ENCODE data around the gene CREB3.

Gene CREB3

DNA sequence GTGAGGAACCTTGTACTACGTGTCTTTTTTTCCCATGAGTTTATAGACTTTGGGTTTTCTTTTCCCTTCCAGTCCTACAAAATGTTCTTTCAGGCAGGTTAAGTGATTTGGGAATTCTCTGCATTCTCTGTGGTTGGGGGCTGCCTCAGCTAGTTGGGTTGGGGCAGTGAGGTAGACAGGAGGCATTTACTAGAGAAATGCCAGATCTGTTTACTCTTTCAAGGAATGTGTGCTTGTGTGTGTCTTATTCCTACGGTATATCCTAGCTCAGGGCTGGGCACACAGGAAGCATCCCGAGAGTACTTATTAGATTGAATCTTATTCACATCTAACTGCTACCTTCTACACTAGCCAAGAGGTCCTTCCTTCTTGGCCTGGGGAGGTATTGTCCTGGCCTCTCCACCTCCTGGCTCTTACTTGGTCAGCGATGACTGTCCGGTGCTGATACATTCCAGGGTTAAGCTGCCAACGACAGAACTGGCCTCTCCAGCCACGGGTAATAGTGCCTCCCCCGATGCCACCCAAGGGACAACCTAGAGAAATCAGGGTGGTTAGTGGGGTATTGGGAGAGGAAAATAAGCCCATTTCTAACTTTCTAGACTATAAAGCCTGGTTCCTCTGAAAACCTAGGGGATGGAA, 11.5 kb downstream of the CREB3 start:
- in situ Hi-C loops (cut with HindIII; ENCODE audit: low sequenced_read_pairs) = loop anchor here (10.0 kb wide), 1 partner anchor 121 kb away; no protein-coding TSS in a partner anchor

GRCh38 chr9:35745569-35745968, 13.1 kb downstream of the CREB3 start:
- in situ Hi-C loops (cut with HindIII; ENCODE audit: low sequenced_read_pairs) = loop anchor here (5.0 to 10.0 kb wide), 2 partner anchors 82 to 119 kb away; partner anchors contain the start of genes FAM221B and TMEM8B

GRCh38 chr9:35746583-35746982, 14.1 kb downstream of the CREB3 start:
- in situ Hi-C loops (cut with HindIII; ENCODE audit: low sequenced_read_pairs) = loop anchor here (5.0 to 10.0 kb wide), 2 partner anchors 81 to 118 kb away; partner anchors contain the start of genes FAM221B and TMEM8B

DNA sequence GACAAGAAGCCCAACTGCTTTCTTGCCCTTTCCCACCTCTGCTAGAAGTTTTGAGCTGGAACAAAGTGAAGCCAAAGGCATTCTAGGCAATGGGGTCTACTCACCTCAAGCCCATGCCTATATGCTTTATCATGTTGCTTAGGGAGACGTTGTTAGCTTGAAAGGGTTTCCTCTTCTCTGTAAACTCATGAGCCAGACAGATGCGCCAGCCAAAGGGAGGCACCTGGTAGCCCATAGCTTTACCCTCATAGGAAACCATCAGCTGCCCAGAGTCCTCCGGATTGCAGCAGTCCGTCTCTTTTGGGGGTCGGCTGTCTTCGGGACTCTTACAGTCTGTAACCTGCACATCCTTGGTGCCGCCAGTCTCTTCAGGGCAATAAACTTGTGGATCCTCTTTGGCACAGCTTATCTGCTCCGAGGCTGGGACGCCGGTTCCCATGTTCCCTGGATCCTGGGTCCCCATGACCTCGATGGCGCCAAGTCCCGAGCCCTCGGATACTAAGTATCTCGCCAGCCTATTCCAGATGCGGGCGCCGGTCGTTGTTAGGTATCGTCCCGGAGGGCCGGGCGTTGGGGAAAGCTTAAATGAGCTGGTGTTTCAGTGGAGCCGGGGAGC, 15.9 kb downstream of the CREB3 start:
- in situ Hi-C loops (cut with HindIII; ENCODE audit: low sequenced_read_pairs) = loop anchor here (5.0 to 10.0 kb wide), 2 partner anchors 79 to 116 kb away; partner anchors contain the start of genes FAM221B and TMEM8B

GRCh38 chr9:35748858-35749514, 16.5 kb downstream of the CREB3 start, which contains the start of the genes GBA2 and RGP1:
Gene GBA2, minus strand, starts transcription at chr9:35749228. Its CDS starts 524 bp downstream, at chr9:35748704.
Gene RGP1, plus strand, starts transcription at chr9:35749287. Its CDS starts 469 bp downstream, at chr9:35749756.
- in situ Hi-C loops (cut with HindIII; ENCODE audit: low sequenced_read_pairs) = loop anchor here (5.0 to 10.0 kb wide), 2 partner anchors 78 to 116 kb away; partner anchors contain the start of genes FAM221B and TMEM8B

DNA sequence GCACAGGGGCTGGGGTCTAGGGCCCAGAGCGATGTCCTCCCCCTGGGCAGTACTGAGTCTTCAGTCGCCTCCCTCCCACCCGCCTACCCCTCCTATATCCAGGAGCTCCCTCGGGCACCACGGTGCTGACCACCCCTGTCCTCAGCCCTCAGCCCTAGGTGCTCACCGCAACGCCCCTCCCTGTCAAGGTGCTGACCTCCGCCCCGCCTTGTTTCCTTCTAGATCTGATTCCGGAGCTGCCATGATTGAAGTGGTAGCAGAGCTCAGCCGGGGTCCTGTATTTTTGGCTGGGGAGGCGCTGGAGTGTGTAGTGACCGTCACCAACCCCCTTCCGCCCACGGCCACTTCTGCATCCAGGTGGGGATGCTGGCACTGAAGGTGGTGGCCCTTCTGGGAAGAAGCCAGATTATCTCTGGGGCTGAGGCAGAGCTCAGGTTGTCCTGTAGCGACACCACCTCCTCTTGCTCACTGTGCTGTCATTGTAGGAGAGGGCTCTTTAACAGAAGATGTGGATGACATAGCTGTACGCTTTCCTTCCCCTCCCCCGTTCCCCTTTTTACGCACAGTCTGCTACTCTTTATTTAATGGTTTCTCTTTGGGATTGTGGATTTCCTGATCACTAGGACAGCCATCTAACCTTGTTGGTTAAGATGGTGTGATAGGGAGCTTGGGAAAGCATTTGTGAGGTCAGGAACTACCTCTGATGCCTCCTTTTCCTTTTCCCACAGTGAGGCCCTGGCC, 17.2 kb downstream of the CREB3 start:
- in situ Hi-C loops (cut with HindIII; ENCODE audit: low sequenced_read_pairs) = loop anchor here (5.0 to 10.0 kb wide), 2 partner anchors 78 to 115 kb away; partner anchors contain the start of genes FAM221B and TMEM8B

DNA sequence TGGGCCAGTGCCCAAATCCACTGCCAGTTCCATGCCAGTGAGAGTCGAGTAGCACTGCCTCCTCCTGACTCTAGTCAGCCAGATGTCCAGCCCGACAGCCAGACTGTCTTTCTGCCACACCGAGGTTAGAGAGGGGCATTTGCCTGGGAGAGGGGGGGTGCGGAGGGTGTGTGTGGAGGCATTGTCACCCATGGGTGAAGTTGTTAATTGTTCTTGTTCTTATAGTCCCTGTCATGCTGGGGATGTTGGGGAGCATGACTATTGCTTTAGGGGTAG, 17.7 kb downstream of the CREB3 start:
- in situ Hi-C loops (cut with HindIII; ENCODE audit: low sequenced_read_pairs) = no loop called here

- in situ Hi-C loops (cut with HindIII; ENCODE audit: low sequenced_read_pairs) = no loop called here
These were observed 21.0 kb downstream of the CREB3 start for GRCh38 chr9:35753466-35753865.

GRCh38 chr9:35754264-35754663, 21.8 kb downstream of the CREB3 start, which contains the start of gene MSMP:
Gene MSMP, minus strand, starts transcription at chr9:35754276. Its CDS starts 147 bp downstream, at chr9:35754129.
- in situ Hi-C loops (cut with HindIII; ENCODE audit: low sequenced_read_pairs) = no loop called here

- in situ Hi-C loops (cut with HindIII; ENCODE audit: low sequenced_read_pairs) = no loop called here
These were observed 22.6 kb downstream of the CREB3 start for GRCh38 chr9:35755071-35755470.

- in situ Hi-C loops (cut with HindIII; ENCODE audit: low sequenced_read_pairs) = no loop called here
These were observed 24.1 kb downstream of the CREB3 start for GRCh38 chr9:35756275-35757225.

GRCh38 chr9:35757226-35757891, 24.9 kb downstream of the CREB3 start:
- in situ Hi-C loops (cut with HindIII; ENCODE audit: low sequenced_read_pairs) = no loop called here

DNA sequence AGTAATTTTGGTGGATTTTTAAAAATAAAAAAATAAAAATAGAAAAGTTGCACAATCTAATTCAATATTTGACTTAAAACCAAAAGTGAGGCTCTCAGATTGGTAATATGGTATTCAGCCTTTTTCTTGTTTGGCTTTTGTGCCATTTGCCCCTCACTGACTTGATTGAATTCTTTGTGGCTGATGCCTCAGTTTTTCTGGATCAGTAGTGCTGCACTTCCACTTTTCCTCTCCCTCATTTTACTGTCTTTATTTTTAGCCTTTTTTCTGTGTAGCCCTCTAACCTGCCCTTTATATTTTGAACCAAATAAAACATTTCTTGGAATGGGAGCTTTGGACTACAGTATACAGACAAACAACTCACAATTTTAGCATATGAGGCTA, 25.4 kb downstream of the CREB3 start:
- in situ Hi-C loops (cut with HindIII; ENCODE audit: low sequenced_read_pairs) = no loop called here

GRCh38 chr9:35758475-35759050, 26.1 kb downstream of the CREB3 start:
- in situ Hi-C loops (cut with HindIII; ENCODE audit: low sequenced_read_pairs) = no loop called here

DNA sequence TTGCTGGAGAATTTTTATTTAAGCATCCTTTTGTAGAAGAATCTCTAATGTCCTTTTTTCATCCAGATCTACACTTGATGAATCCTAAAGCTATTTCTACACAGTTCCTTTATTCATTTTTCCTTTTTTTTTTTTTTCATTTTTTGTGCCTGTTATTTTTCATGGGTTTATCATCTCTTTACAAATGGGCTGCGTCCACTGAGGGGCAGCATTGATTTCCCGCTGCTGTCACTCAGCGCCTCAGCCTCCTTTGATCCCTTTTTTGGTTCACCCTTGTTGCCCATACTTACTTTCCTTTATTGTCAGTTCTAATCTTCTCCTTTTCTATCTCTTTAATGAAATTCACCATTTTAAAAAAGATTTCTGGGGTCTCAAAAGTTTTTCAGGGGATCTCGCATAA, 27.3 kb downstream of the CREB3 start:
- in situ Hi-C loops (cut with HindIII; ENCODE audit: low sequenced_read_pairs) = loop anchor here (5.0 kb wide), 1 partner anchor 108 kb away; no protein-coding TSS in a partner anchor

DNA sequence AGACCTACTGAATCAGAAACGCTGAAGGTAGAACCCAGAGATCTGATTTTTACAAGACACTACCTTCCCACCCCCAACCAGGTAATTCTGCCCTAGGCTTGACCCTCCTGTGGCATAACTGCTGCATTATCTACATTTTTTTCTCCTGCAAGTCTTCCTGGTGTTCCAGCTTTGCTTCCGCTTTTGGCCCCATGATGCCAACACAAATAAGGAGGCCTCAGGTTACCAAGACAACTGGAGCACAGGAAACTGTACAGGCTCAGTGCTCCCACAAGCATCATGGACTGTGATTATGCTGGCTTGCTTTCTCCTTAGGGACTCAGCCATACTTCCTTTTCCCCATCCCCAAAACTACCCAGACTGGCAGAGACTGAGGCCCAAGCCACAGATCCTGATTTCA, 28.2 kb downstream of the CREB3 start:
- in situ Hi-C loops (cut with HindIII; ENCODE audit: low sequenced_read_pairs) = loop anchor here (5.0 kb wide), 1 partner anchor 107 kb away; no protein-coding TSS in a partner anchor

DNA sequence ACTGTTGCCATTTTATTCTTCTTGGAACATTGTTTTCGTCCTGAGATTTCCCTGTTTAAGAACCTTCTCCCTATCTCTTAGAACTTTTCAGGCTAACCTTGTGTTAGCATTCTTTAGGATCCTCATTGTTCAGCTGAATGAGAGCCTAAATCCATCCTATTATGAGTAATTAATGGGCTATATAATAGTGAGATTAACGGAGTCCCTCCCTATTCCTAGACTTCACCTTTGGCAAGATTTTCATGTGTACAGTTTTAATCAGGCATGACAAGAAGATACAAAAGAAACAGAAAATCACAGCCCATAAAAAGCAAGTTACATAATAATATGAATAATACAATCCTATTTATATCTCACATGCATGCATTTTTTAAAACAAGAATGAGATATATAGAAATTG, 30.7 kb downstream of the CREB3 start:
- in situ Hi-C loops (cut with HindIII; ENCODE audit: low sequenced_read_pairs) = loop anchor here (5.0 kb wide), 1 partner anchor 104 kb away; no protein-coding TSS in a partner anchor

- in situ Hi-C loops (cut with HindIII; ENCODE audit: low sequenced_read_pairs) = loop anchor here (5.0 kb wide), 1 partner anchor 103 kb away; no protein-coding TSS in a partner anchor
These were observed 31.3 kb downstream of the CREB3 start for GRCh38 chr9:35763803-35764202.

DNA sequence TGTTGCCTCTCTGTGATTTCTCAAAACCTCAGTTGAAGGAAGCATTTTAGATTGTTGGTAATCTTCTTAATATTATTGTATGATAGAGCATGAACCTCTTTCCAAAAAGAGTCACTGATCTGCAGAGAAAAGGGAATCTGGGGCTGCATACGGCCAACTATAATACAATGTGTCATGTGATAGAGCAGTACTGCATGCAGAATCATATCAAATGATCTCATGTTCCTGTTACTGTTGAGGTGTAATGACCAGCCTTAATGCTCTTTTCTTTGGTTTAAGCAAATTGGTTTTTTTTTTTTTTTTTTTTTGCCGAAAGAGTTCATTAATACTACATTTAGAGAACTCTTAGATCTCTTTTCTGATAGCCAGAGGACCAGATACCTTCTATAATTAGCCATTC, 34.5 kb downstream of the CREB3 start:
- in situ Hi-C loops (cut with HindIII; ENCODE audit: low sequenced_read_pairs) = no loop called here

Data from endothelial cell of hepatic sinusoid (primary cell).